ENCODE data around the gene OR2D2. TPM values are rescaled to one million over a fixed set of nuclear protein-coding genes. Genes with fewer than 3 reads are reported as not detected.

OR2D2 gene
- total and polyA plus RNA-seq, 12 donors: 0.11 to 0.34 (median 0.28) TPM; not detected in 9

DNA sequence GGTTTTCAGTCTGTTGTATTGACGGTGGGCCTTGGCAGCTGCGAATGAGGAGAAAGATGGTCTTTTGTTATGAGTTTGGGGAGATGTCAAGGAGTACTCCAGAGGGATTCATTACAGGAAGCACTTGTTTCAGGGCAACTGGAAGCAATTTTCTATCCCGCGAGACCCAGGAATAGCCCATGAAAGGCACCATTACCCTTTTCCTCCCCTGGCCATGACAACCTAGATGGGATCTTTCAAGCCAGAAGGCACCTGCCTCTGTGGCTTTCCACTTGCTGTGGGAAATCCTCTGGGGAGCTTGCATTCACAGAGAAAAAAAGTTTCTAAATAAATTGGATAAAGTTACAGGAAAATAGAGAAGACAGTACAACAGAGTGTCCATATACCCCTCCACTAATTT, 36.6 kb upstream of the OR2D2 start:
- TF ChIP-seq, protein P1, sequence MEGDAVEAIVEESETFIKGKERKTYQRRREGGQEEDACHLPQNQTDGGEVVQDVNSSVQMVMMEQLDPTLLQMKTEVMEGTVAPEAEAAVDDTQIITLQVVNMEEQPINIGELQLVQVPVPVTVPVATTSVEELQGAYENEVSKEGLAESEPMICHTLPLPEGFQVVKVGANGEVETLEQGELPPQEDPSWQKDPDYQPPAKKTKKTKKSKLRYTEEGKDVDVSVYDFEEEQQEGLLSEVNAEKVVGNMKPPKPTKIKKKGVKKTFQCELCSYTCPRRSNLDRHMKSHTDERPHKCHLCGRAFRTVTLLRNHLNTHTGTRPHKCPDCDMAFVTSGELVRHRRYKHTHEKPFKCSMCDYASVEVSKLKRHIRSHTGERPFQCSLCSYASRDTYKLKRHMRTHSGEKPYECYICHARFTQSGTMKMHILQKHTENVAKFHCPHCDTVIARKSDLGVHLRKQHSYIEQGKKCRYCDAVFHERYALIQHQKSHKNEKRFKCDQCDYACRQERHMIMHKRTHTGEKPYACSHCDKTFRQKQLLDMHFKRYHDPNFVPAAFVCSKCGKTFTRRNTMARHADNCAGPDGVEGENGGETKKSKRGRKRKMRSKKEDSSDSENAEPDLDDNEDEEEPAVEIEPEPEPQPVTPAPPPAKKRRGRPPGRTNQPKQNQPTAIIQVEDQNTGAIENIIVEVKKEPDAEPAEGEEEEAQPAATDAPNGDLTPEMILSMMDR (IDR thresholded peaks at IDR 0.05): no peak
- no peak for TF ChIP-seq POLR2A (IDR thresholded peaks at IDR 0.05)

DNA sequence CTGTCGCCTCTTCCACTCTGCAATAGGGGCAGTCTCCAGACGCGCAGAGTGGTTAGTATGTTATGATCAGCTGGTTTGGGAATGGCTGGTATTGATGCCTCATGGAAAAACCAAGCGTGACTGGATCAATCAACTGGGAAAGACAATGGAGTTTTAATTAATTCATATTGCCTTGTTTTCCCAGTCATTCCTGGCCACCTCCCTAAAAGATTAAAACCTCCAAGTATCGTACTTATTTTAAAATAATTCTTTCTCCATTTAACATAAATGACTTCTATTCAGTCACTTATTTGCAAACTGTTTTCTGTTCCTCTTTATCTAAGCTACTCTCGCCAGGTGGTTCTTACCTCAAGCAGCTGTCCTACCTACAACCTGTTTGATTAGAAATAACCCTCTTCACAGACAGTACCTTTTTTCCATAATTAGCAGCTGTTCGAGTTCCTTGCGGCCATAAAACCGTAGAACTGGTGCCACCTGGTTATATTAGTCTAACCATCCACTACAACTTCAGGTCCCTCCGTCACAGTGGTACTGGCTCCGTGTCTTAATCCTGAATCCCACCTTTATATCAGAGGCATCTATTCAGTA, 34.8 kb upstream of the OR2D2 start:
- TF ChIP-seq, protein P1 (IDR thresholded peaks at IDR 0.05): no peak
- TF ChIP-seq POLR2A (IDR thresholded peaks at IDR 0.05): no peak
- 15 to 18% (median 16%) methylated on average over 11 of the region's 11 CpGs for WGBS, 4 donors
- DNase-seq: no peak
- Histone ChIP-seq H3K4me1 (replicated peaks in 1 of 2) (no peaks in the 10 kb centered on the region), H3K27ac (peak overlapping the region in 2 of 5 donors; percentile 55 to 73), H3K9me3 (replicated peaks in 1 of 3) (no peaks in the 10 kb centered on the region), H3K27me3 (no peaks in the 10 kb centered on the region), H3K36me3 (replicated peaks in 1 of 2) (no peaks in the 10 kb centered on the region), H3K4me3 (peak overlapping the region in 2 of 4 donors; percentile 29 to 78)
- intact Hi-C loops (cut with DNase I): no loop called here

More for the DNA sequence above, 36.6 kb upstream of the OR2D2 start:
- DNase-seq: no peak
- H3K4me3 ChIP-seq: no peak overlapping the region
- H3K27me3 ChIP-seq: no peaks in the 10 kb centered on the region
- no peaks in the 10 kb centered on the region for H3K36me3 ChIP-seq (replicated peaks in 1 of 2)
- intact Hi-C loops (cut with DNase I): no loop called here
- H3K9me3 ChIP-seq (replicated peaks in 1 of 3): no peaks in the 10 kb centered on the region
- no peak overlapping the region for H3K27ac ChIP-seq
- WGBS, 4 donors: 63 to 73% (median 65%) methylated on average over 4 of the region's 4 CpGs
- no peaks in the 10 kb centered on the region for H3K4me1 ChIP-seq (replicated peaks in 1 of 2)

DNA sequence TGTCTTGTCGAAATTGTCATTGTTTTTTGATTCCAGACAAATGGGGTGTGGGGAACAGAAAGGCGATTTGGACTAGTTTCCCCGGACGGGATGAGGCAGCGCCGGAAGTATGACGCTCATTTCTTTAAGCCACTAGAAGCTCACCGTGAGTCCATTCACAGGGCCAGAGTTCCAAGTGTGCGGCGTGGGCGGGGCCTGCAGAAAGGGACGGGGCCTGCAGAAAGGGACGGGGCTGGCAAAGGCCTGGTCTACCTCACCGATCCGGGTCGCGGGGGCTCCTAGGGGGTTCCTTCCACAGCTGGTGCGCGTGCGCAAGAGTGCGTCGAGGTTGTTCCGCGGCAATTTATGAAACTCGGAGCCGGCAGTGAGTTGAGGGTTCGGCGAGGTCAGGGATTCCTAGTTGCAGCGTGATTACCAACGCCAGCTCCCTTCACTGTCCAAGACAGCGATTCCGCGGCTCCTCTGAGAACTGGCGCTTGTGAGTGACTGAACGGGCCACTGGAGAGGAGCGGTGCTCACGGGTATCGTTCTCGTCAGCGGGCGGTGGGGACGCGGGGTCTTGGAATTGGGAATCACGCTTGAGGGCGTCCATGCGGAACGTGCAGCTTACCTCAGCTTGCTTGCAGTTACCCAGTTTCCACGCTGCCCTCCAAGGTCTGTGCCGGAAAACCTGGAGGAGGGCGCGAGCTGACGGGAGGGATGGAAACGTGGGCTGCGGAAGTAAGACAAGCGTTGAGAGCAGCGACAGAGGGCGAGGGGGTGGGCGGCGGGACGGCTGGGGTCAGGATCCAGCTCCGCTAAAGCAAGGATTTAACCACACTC, 34.1 kb upstream of the OR2D2 start, which contains the start of gene ZNF215:
ZNF215 (plus strand) TSS at position 219 of the 822 bp plus-strand sequence. CDS start 5,847 bp downstream, outside the sequence.
- H3K4me3 ChIP-seq: peak within 1 kb of the TSS in 2 of 4 donors; percentile 29 to 78
- no peaks in the 10 kb centered on the region for H3K27me3 ChIP-seq
- H3K9me3 ChIP-seq (replicated peaks in 1 of 3): no peaks in the 10 kb centered on the region
- peak; percentile 56 to 85 (median 79) for DNase-seq
- WGBS, 4 donors: 1 to 2% (median 2%) methylated on average over 26 to 61 of the region's 61 CpGs
- no peaks in the 10 kb centered on the region for H3K36me3 ChIP-seq (replicated peaks in 1 of 2)
- no peaks in the 10 kb centered on the region for H3K4me1 ChIP-seq (replicated peaks in 1 of 2)
- intact Hi-C loops (cut with DNase I): no loop called here
- TF ChIP-seq, protein P1 (IDR thresholded peaks at IDR 0.05): no peak
- peak in 1 of 2 donors; percentile 10 for TF ChIP-seq POLR2A (IDR thresholded peaks at IDR 0.05)
- peak within 1 kb of the TSS in 3 of 5 donors; percentile 35 to 73 (median 55) for H3K27ac ChIP-seq

DNA sequence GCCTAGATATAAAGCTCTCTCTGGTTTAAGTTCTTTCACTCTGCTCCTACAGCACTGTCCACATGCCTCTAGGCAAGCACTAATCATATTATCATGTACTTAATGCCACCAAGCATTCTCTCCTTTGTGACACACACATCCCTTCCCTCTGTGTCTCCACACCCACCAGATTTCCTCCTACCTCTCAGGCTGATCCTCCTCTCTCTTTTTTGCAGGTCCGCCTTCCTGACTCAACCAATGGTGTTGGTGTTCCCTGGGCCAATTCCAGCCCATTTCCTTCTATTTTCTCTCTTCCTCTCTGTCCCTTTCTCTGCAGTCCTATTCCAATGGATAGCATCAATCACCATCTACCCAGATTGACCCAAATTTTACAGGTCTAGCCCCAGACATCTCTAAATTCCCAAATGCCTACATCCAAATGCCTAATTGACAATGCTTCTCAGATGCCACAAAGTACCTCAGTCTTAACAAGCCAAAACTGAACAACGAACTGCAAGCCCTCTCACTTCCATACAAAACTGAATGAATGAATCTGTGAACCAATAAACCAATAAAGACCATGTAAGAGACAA, 33.4 kb upstream of the OR2D2 start:
- 55 to 70% (median 64%) methylated on average over 2 of the region's 2 CpGs for WGBS, 4 donors
- Histone ChIP-seq H3K4me3 (peak overlapping the region in 2 of 4 donors; percentile 29 to 78), H3K4me1 (replicated peaks in 1 of 2) (no peaks in the 10 kb centered on the region), H3K36me3 (replicated peaks in 1 of 2) (no peaks in the 10 kb centered on the region), H3K27me3 (no peaks in the 10 kb centered on the region), H3K27ac (peak overlapping the region in 3 of 5 donors; percentile 35 to 73 (median 55)), H3K9me3 (replicated peaks in 1 of 3) (no peaks in the 10 kb centered on the region)
- TF ChIP-seq, protein P1 (IDR thresholded peaks at IDR 0.05): no peak
- no peak for TF ChIP-seq POLR2A (IDR thresholded peaks at IDR 0.05)
- DNase-seq: no peak
- intact Hi-C loops (cut with DNase I): no loop called here
